Mammary epithelial cell (primary cell): ENCODE data around the gene ADGRD1.

Experiments used
- CTCF ChIP-seq, 2 donors: IDR thresholded peaks in 1 of 2; conservative IDR thresholded peaks in 1 of 2; 2 replicates each; pipeline ENCODE4 v1.5.1; 2011 to 2012; ENCODE audit warnings: inconsistent platforms in 2 of 2, low read length in 2 of 2, mild to moderate bottlenecking in 2 of 2, control low read depth in 1 of 2, low read depth in 1 of 2; ENCODE audit not compliant: insufficient read depth in 1 of 2; ENCODE audit errors: extremely low read depth in 1 of 2
- EZH2 ChIP-seq: IDR thresholded peaks from 2 replicates; pipeline ENCODE4 v1.6.1; 2012; ENCODE audit warnings: low read length, inconsistent platforms, borderline replicate concordance

DNA sequence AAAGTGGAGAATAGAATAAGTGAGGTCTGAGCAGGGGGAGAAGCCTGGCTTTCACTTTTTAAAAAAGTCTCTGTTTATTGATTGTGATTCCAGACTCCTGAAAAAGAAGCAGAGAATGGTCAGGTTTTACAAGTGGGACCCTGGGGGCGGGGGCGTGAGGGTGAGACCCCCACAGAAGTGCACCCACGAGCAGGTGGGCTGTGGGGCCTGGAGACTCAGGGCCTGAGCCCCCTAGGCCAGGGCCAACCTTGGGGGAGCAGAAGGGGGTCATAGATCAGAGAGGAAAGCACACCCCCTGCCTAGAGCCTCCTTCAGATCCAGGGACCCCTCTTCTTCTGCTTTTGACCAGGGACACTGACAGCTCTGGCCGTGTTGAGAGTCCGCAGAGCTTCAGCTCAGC lies 180.3 kb downstream of the ADGRD1 start:
- TF ChIP-seq CTCF (conservative IDR thresholded peaks at IDR 0.05 in 1 of 2, IDR thresholded peaks at IDR 0.05 in 1 of 2; ENCODE audit: extremely low read depth in 1 of 2, insufficient read depth in 1 of 2, low read depth in 1 of 2, low read length in 2 of 2) (no peak), EZH2 (no peak)
